Measurements from ENCODE around the gene NXT1. TPM values are rescaled to one million over a fixed set of nuclear protein-coding genes. Genes with fewer than 3 reads are reported as not detected.

The NXT1 gene
- polyA plus RNA-seq, 1 of the 3 experiments (the other 2 are of a cell fraction) = 28.2 TPM

- 19% methylated on average over 5 of the region's 5 CpGs for WGBS (ENCODE audit: low lambda C conversion rate)
- Histone ChIP-seq H3K9me3 (no peaks in the 10 kb centered on the region), H3F3A (replicated peaks; ENCODE audit: insufficient read depth) (no peaks in the 10 kb centered on the region), H3K36me3 (replicated peaks in 1 of 2; ENCODE audit: control insufficient read depth in 1 of 2, insufficient read depth in 2 of 2, low read length in 1 of 2) (no peaks in the 10 kb centered on the region), H3K4me2 (no peak overlapping the region), H3K27ac (ENCODE audit: low read depth in 2 of 2, low read length in 1 of 2) (no peak overlapping the region), H3K79me2 (ENCODE audit: insufficient read depth) (no peaks in the 10 kb centered on the region), H3K4me1 (ENCODE audit: control insufficient read depth in 1 of 2, insufficient read depth in 2 of 2, low read depth in 1 of 2, low read length in 1 of 2) (no peaks in the 10 kb centered on the region), H2AFZ (ENCODE audit: low read depth) (no peak overlapping the region), H3K9ac (no peak overlapping the region), H3K4me3 (ENCODE audit: low read depth in 2 of 2, low read length in 1 of 2) (no peak overlapping the region), H4K20me1 (ENCODE audit: insufficient read depth) (no peaks in the 10 kb centered on the region), H3K27me3 (ENCODE audit: insufficient read depth) (peaks cover 69% of the 10 kb centered on the region; the same call in 1 of the 2 replicates), H3K9me2 (no peaks in the 10 kb centered on the region)
- TF ChIP-seq JUND (IDR thresholded peaks at IDR 0.05) = no peak
- TF ChIP-seq, protein P1, sequence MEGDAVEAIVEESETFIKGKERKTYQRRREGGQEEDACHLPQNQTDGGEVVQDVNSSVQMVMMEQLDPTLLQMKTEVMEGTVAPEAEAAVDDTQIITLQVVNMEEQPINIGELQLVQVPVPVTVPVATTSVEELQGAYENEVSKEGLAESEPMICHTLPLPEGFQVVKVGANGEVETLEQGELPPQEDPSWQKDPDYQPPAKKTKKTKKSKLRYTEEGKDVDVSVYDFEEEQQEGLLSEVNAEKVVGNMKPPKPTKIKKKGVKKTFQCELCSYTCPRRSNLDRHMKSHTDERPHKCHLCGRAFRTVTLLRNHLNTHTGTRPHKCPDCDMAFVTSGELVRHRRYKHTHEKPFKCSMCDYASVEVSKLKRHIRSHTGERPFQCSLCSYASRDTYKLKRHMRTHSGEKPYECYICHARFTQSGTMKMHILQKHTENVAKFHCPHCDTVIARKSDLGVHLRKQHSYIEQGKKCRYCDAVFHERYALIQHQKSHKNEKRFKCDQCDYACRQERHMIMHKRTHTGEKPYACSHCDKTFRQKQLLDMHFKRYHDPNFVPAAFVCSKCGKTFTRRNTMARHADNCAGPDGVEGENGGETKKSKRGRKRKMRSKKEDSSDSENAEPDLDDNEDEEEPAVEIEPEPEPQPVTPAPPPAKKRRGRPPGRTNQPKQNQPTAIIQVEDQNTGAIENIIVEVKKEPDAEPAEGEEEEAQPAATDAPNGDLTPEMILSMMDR (IDR thresholded peaks at IDR 0.05) = no peak
- TF ChIP-seq, protein P2, sequence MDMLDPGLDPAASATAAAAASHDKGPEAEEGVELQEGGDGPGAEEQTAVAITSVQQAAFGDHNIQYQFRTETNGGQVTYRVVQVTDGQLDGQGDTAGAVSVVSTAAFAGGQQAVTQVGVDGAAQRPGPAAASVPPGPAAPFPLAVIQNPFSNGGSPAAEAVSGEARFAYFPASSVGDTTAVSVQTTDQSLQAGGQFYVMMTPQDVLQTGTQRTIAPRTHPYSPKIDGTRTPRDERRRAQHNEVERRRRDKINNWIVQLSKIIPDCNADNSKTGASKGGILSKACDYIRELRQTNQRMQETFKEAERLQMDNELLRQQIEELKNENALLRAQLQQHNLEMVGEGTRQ (IDR thresholded peaks at IDR 0.05; ENCODE audit: borderline replicate concordance, low read depth, low read length) = no peak
- TF ChIP-seq EZH2phosphoT487 (IDR thresholded peaks at IDR 0.05; ENCODE audit: borderline replicate concordance, low read depth) = no peak
- TF ChIP-seq RXRA (IDR thresholded peaks at IDR 0.05; ENCODE audit: borderline replicate concordance, low read depth) = no peak
- TF ChIP-seq FOXM1 (IDR thresholded peaks at IDR 0.05; ENCODE audit: low read depth) = no peak
- TF ChIP-seq, protein P3, sequence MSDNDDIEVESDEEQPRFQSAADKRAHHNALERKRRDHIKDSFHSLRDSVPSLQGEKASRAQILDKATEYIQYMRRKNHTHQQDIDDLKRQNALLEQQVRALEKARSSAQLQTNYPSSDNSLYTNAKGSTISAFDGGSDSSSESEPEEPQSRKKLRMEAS (IDR thresholded peaks at IDR 0.05; ENCODE audit: low read depth) = no peak
- TF ChIP-seq MEF2A (IDR thresholded peaks at IDR 0.05; ENCODE audit: borderline replicate concordance, low read depth) = no peak
- no peak for TF ChIP-seq TEAD4 (IDR thresholded peaks at IDR 0.05; ENCODE audit: borderline replicate concordance, insufficient read depth)
- TF ChIP-seq NFIC (IDR thresholded peaks at IDR 0.05; ENCODE audit: borderline replicate concordance) = no peak
- TF ChIP-seq TCF12 (IDR thresholded peaks at IDR 0.05) = no peak
- no peak for TF ChIP-seq FOXJ3 (CRISPR knock-in tag; IDR thresholded peaks at IDR 0.05)
- TF ChIP-seq GATA2 (CRISPR knock-in tag; IDR thresholded peaks at IDR 0.05) = no peak
- no peak for TF ChIP-seq RCOR1 (IDR thresholded peaks at IDR 0.05; ENCODE audit: low read length)
- no peak for TF ChIP-seq EP300 (IDR thresholded peaks at IDR 0.05; ENCODE audit: borderline replicate concordance in 1 of 2, low read depth in 1 of 2, low read length in 1 of 2)
- TF ChIP-seq FOSL2 (IDR thresholded peaks at IDR 0.05; ENCODE audit: borderline replicate concordance, low read depth) = no peak
- no peak for TF ChIP-seq ZBTB33 (IDR thresholded peaks at IDR 0.05; ENCODE audit: borderline replicate concordance, low read depth)
- no peak for TF ChIP-seq MXI1 (IDR thresholded peaks at IDR 0.05; ENCODE audit: low read depth, low read length)
- no peak for TF ChIP-seq PBX3 (IDR thresholded peaks at IDR 0.05)
- no peak for TF ChIP-seq SIN3A (IDR thresholded peaks at IDR 0.05; ENCODE audit: borderline replicate concordance, low read depth, low read length)
- CTCF ChIA-PET = no interaction called here
- POLR2A ChIA-PET = no interaction called here
- no peak for DNase-seq
These were observed 35.9 kb upstream of the NXT1 start for GRCh38 chr20:23314699-23315098.

Measured in SK-N-SH (cell line).